Measurements from ENCODE around the gene KCNMB1.

Gene KCNMB1

GRCh38 chr5:170327168-170327567 lies 62.0 kb downstream of the KCNMB1 start:
- Histone ChIP-seq H3K9ac (ENCODE audit: insufficient read length, low read depth) (no peak overlapping the region), H3K27me3 (ENCODE audit: insufficient read depth, insufficient read length) (no peaks in the 10 kb centered on the region), H3K4me3 (ENCODE audit: insufficient read length, low read depth) (no peak overlapping the region), H3K4me1 (ENCODE audit: insufficient read depth, insufficient read length) (no peaks in the 10 kb centered on the region), H3K36me3 (ENCODE audit: insufficient read depth, insufficient read length, low read length) (no peaks in the 10 kb centered on the region), H3K9me3 (ENCODE audit: insufficient read depth, low read length) (peaks cover 3% of the 10 kb centered on the region; the same call in 1 of the 2 replicates)
- no peak for DNase-seq (ENCODE audit: low read depth, low spot score)
- TF ChIP-seq ZNF274 (IDR thresholded peaks at IDR 0.05; ENCODE audit: low read depth, low read length) (no peak), SUZ12 (IDR thresholded peaks at IDR 0.05; ENCODE audit: extremely low read depth, insufficient read depth, insufficient read length) (no peak), YY1 (IDR thresholded peaks at IDR 0.05; ENCODE audit: insufficient read depth, insufficient read length) (no peak)

Data from NT2/D1 (cell line).